ENCODE data around the gene FMO2.
A peak's percentile ranks its signal among the peaks of the same experiment; 100 is the strongest.

Gene FMO2

DNA sequence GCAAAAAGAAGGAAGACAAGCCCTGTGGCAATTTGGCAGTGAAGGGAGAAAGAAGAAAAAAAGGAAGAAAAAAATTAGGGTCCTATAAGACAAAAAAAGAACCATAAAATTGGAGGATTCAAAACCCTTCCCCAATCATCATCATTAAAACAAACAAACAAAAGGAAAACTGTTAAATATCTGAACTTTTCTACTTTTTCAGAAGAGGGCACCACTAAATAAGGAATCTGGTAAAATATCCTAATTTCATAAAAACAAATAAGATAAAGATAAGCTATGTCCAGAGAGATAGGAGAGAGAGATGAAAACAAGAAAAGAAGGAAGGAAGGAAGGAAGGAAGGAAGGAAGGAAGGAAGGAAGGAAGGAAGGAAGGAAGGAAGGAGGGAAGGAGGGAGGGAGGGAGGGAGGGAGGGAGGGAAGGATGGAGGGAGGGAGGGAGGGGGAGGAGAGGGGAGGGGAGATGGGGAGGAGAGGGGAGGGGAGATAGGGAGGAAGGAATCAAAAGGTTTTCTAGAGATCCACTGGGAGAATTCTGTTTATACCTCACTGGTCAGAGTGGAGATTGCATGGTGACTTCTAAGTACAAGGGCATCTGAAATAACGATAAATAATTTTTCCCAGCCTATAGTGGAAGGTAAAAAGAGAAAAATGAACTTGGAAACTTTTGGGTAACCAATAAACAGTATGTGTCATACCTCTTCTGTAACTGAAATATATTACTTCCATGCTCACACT is 10.4 kb upstream of the FMO2 start:
- DNase-seq (ENCODE audit: low read depth): no peak

DNA sequence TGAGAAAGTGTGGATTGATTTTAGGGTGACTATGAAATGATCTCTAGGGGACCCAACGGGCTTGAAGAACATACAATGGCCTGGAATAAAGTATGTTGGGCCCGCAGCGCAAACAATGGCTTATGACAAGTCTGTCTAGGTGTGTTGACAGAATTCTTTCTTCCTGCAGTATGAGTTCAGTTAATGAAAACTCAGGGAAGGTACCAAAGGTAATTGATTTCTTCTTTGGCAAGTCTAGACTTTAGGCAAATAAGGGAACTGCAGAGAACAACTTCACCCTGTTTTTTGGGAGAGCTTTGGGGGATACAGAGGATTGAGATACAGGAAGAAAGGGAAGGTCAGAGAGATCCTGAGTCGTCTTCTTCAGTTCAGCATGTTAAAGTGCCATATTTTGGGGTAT is 7.8 kb upstream of the FMO2 start:
- no peak for DNase-seq (ENCODE audit: low read depth)

DNA sequence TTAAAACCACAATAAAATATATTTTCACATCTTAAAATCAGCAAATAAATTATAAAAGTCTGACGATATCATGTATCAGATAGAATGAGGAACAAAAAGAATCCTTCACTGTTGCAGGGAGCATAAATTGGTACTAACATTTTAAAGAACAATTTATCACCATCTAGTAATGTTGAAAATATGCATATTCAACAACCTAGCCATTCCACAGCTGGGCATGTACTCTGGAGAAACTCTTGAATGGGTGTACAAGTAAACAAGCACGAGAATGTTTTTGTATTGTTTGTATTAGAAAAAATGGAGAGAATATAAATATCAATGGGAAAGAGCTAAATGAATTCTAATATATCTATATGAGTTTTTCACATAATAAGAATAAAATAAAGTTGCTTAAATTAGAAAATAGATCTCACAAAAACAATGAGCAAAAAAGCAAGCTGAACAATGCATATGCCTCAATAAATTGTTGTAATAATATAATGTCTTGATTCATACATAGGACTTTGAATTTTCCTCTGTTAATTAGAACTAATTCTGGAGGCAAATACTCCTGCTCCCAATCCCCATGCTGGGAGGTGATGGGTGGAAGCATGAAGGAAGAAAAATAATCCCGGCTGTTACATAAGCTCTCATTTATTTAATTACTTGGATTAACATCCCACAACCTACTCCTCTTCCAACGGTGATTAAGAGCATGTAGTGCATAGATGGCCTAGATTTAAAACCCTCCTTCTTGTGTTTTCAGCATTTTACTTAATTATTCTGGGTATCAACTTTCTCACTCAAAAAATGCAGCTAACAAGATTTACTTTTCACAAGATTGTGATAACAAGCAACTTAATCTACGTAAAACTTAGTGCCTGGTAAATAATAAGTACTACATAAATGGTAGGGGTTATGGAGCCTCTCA is 5.5 kb upstream of the FMO2 start:
- no peak for DNase-seq (ENCODE audit: low read depth)

DNA sequence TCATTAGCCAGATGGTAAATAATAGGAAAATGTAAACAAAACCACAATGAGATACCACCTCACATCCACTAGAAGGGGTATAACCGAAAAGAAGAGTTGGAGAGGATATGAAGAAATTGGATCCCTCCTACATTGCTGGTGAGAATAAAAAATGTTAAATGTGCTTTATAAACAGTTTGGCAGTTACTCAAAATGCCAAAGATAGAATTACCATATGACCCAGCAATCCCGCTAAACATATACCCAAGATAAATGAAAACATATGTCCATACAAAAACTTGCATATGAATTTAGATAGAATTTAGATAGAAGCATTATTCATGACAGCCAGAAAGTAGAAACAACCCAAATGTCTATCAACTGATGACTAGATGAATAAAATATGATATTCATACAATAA is 4.4 kb upstream of the FMO2 start:
- peak; percentile 43 for DNase-seq (ENCODE audit: low read depth)

DNA sequence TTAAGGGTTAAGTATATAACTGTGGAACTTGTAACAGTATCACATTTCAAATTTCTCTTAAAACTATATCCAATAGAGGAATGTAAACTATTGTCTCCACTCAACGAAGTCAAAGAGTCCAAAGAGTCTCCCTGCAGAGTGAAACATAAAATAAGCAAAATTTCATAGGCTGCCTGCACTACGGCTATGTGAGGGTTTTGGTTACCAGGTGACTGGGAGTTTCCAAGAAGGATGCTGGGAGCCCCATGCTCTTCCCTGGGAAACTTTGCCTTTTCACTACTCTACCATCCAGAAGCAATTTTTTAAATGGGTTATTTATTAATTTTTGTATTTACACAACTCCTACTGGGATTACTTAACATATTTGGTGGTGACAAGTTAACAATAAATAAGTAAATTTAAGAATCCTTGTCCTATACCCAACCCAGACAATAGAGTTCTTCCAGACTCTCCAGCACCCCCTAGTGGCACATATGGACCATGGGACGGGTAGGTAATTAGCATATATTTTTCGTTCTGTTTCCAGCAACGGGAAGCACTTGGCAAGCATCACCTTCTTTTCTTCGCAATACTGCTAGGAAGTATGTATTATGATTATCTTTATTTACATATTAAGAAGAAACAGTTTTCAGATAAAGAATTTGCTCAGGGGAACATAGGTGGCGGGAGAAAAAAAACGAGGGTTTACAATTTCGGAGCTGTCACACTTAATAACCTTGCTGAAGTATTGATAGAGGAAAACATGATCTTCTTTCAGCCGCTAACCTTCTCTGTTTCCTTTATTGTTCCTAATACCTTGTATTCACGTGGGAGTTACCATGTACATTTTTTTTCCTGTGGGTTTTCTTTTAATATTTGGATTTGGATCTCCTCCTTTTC is 3.5 kb downstream of the FMO2 start:
- DNase-seq (ENCODE audit: low read depth): peak; percentile 74

DNA sequence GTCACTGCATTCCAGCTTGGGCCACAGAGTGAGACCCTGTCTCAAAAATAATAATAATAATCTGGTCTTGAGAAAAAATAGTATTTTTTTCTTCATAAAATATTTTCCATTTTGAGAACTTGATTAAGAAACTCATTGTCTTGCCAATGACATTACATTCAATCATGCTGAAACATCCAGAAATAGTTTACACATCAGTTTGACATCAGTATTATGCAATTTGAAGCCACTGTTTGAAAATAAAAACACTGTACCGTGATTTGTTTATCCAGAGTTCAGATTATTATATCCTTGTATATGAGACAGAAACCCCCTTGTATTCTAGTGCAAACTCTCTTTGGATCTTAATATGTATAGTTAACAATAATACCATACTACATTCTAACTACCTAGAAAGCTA is 6.9 kb downstream of the FMO2 start:
- DNase-seq (ENCODE audit: low read depth): peak; percentile 28

DNA sequence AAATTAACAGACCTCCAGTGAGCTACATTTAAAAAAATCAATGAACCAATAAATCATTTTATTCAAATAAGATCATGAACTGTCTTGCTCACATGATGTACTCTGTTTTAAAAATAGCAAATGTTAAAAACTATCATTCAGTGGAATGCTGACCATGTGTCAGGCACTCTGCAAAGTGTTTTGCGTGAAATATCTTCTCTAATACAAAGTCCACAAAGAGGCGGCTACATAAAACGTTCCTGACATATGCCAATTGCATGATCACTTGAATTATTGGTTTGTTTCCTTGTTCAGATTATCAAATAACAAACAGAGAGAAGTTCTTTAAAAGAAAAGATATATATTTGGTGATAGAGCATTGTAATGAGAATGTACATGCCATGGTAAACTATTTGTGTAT is 10.7 kb downstream of the FMO2 start:
- DNase-seq (ENCODE audit: low read depth): no peak

DNA sequence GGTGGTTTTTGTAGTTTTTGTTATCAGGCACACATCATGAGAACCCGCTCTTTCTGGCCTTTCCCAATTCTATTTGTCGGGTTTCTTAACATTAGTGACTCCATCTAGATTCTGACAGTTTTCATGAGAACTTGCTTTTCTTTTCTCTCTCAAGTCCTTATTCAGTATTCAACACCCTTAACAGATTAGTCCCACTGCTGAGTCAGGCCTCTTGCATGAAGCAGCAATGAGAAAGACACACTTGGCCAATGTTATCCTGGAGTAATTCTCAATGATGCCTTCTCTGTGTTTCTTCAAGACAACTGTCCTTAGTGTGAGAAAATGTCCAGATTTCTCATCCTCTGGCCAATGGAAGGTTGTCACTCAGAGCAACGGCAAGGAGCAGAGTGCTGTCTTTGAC is 11.3 kb downstream of the FMO2 start:
- no peak for DNase-seq (ENCODE audit: low read depth)

DNA sequence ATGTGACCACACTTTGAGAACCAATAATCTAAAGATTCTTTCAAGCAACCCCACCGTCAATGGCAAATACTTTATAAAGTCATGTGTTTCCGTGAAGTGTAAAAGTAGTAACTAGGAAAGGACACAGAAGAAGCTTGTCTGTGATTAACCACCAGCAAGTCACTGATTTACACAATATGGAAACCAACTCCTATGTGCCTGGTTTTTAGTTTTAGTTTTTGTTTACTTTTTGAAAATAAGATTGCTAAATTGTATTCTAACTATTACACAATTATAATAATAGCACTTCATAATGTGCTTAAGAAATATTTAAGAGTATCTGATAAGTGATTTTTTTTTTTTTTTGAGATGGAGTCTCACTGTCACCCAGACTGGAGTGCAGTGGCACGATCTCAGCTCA is 13.0 kb downstream of the FMO2 start:
- DNase-seq (ENCODE audit: low read depth): no peak

DNA sequence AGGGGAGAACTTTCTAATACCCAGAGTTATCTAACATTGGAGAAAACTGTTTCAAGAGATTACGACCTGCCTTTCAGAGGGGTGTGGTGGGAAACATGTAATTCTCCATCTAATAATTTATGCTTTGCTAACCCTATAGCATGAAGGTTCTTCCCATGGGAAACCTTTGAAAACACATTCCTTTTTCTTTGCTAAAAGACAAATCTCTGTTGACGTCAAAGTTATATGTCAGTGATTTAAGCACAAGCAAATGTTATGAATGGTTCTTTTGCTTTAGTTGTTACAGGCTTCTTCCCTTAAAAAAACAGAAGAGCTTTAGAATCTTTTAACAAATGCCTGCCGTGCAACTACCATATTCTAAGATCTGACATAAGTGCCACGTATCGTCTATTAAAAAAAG is 19.2 kb downstream of the FMO2 start:
- DNase-seq (ENCODE audit: low read depth): no peak

DNA sequence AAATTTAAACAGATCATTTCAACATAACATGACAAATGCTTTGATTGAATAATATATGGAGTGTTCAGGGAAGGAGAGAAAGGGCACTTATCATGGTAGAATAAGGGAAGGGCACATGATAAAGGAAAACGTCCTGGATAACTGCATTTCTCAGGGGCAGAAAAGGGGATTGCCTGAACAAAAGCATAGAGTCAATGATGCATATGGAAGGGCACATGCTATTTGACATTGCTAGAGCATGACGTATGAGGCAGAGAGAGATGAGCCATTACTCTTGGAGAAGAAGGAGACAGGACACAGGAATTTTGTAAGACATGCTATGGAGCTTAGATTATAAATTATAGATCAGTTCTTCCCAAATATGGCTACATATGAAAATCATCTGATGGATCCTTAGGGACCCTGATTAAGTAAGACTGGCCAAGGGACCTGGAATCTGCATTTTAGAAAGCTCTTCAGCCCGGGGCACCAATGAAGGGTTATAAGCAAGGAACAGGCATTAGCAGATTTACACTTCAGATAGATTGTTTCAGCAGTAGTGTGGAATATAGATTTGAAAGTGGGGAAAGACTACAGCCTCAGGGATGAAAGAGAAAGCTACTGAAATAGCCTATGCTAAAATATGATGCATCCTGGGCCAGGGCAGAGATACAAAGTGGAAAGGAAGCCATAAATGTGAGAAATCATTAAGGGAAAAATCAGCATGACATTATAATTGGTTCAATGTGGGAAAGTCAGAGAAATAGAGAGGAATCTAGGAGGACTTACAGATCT is 21.3 kb downstream of the FMO2 start:
- no peak for DNase-seq (ENCODE audit: low read depth)

DNA sequence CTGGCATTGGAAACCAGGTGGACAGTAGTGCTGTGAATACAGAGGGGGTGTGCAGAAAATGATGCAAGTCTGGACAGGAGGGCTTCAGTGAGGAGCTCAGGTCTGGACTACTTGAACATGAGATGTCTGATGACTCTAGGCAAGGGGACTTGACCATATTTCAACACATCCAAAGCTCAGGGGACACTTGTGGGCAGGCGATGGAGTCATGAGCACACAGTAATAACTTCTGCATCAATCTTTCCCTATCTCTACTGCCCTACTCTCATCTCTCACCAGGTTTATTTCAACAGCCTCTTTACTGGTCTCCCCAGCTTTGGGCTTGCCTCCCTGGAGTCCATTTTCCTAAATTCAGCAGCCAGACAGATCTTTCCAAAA is 21.9 kb downstream of the FMO2 start:
- no peak for DNase-seq (ENCODE audit: low read depth)

DNA sequence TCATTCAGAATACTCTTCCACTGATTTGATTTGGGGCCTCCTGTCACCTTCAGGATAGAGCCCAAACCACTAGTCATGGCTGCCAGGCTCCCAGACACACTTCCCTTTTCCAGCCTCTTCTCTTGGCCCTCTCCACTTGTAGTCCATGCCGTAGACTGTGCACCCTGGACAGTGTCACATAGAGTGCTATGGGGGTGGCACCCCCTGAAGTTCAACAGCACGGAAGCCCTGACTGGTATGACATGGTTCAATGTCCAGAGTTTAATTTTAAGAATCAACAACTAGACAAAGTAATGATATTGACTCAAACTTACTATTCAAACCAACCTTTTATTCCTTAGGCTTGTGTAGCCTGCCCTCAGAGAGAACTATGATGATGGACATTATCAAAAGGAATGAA is 22.3 kb downstream of the FMO2 start:
- DNase-seq (ENCODE audit: low read depth): no peak

DNA sequence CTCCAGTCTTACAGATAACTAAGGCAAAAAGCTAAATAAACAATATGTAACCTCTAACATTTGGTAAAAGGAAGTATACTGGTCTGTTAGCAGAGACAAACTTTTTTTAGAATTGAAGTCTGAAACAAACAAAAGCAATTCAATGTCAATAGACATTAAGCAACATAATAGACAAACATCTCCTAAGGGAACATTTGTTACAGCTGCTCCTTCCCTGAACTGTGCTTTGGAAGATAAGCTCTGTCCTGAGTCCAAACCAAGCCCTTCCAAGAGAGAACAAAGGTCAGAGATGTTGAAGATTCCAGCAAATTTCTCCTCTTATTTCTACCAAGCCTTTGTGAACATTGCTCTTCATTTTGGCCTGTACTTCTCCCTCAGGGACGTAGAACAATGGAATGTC is 25.3 kb downstream of the FMO2 start:
- DNase-seq (ENCODE audit: low read depth): peak; percentile 68

DNA sequence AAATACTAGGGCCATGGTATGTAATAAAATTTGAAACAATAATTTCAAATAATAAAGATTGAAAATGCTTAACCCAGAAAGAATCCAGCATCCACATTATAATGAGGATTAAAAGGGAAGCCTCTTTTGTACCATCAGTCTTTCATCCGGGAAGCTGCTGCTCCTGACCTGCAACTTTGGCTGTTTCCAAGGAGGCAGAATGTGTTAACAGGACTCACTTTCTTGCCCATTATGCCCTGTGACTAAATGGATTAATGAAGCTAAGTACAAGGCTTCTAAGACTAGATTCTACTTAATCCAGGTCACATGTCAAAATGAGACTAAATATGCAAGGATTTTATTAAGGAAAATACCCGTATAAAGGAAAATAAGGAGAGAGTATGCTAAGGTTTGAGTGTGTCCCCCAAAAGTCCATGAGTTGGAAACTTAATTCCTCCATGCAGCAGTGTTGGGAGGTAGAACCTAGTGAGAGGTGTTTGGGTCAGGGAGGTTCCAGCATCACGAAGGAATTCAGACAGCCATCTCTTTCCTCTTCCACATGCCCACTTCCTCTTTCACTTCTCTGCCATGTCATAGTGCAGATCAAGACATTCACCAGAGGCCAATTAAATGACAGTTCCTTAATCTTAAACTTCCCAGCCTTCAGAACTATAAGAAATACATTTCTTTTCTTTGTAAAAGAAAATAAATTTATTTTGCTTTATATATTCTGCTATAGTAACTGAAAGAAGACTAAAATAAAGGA is 27.7 kb downstream of the FMO2 start:
- no peak for DNase-seq (ENCODE audit: low read depth)

DNA sequence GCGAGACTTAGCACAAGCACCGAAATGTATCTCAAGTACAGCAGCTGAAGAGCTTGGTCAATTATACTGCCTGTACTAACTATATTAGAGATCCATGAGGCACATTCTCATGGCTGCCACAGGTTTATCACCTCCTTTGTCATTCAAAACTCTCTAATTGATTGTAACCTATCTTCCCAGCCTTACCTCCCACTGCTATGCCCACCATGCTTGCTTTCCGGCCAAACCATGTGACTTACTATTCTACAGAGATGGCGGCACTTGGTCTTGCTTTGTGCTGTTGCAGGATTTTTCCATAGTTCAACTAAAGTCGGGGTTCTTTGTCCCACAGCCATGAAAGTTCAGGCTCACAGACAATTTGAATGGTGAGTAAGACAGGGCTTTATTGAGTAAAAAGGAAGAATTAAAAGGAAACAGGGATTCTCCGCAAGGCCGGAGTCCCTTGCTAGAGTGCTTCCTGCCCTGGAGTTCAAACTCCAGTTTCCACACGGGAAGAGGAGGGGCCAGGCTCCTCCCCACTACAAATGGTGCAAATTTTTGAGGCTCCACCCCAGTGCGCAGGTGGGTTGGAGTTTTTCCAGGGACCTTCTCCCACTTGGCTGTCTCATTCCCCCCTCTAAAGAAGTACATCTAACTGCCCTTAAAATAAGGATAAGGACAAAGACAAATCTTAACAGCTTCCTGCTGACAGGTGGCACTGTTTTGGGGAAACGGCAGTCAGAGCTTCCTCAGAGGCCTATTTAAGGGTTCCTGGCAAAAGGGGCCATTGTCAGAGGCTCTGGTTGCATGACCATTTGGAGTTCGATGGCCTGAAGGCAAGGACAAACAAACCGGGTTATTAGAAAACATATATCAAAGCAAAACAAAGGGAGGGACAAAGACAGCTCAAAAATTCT is 28.7 kb downstream of the FMO2 start:
- DNase-seq (ENCODE audit: low read depth): no peak

DNA sequence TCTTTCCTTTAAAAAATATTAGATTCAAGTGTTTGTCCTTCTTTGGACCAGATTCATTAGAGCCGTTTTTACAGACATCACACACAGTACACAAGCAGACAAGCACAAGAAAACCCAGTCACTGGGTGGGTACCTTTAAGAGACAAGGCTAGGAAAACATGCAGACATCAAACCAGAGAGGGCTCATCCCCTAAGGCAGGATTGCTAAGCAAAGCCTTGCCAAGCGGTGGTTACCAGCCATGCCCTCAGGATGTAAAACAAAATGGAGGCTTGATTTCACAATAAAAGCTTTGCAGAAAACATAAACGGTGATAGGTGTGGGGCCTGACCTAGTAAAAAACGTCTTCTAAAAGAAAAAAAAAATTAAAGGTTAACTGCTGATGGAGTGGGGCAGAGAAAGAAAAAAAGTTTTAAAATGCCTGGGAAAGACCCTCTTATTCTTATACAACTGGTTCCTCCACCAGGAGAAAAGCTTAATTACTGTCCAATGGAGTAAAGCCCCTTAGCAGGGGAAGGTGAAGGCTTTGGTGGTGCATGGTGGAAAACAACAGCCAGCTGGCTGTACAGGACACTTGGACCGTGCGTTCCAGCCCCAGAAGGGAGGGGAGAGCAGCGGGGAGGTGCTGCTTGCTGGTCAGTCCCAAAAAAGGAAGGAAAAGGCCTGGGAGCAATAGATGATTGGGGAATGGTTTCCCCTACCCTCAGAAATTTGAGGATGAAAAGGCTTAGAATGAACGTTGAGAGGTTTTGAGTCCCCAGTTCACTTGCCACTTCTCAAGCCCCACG is 32.8 kb downstream of the FMO2 start:
- no peak for DNase-seq (ENCODE audit: low read depth)

DNA sequence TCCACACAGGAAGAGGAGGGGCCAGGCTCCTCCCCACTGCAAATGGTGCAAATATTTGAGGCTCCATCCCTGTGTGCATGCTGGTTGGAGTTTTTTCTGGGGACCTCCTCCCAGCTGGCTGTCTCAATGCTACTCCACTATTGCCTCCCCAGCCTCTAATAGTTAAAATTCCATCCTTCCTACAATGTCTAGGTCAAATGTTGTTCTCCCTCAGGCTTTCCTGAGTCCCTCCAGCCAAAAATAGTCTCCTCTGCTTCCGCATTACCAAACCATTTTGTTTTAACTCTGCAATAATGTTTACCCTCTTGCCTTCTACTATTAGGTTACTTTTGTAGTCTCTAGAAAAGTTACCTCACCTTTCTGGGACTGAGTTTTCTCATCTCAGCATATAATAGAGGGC is 33.6 kb downstream of the FMO2 start:
- DNase-seq (ENCODE audit: low read depth): no peak
